ES-I3 (cell line): ENCODE measurements around the gene MYO10.

ENCODE experiments used
- H3K36me3 ChIP-seq: 2 replicates; pipeline ENCODE4 v1.6.1; 2013; ENCODE audit warnings: mild to moderate bottlenecking, low read length, control low read depth, moderate library complexity; ENCODE audit not compliant: insufficient read depth
- H3K4me1 ChIP-seq: 2 replicates; pipeline ENCODE4 v1.6.1; 2013; ENCODE audit warnings: mild to moderate bottlenecking, control low read depth, low read length; ENCODE audit not compliant: insufficient read depth
- H3K9ac ChIP-seq: 2 replicates; pipeline ENCODE4 v1.6.1; 2013; ENCODE audit warnings: low read depth, mild to moderate bottlenecking, low read length, moderate library complexity
- H3K9me3 ChIP-seq: 2 replicates; pipeline ENCODE4 v1.6.1; 2013; ENCODE audit warnings: mild to moderate bottlenecking, low read length, moderate library complexity; ENCODE audit not compliant: control insufficient read depth, insufficient read depth

The MYO10 gene

GRCh38 chr5:16618138-16618897 is 317.8 kb downstream of the MYO10 start:
- Histone ChIP-seq H3K9me3 (no peaks in the 10 kb centered on the region), H3K9ac (no peak overlapping the region), H3K4me1 (peaks cover 7% of the 10 kb centered on the region), H3K36me3 (no peaks in the 10 kb centered on the region)

GRCh38 chr5:16617274-16617968 is 318.7 kb downstream of the MYO10 start:
- Histone ChIP-seq H3K9me3 (no peaks in the 10 kb centered on the region), H3K9ac (peak overlapping the region; percentile 80), H3K4me1 (peaks cover 7% of the 10 kb centered on the region), H3K36me3 (no peaks in the 10 kb centered on the region)

- Histone ChIP-seq H3K4me1 (peaks cover 7% of the 10 kb centered on the region), H3K36me3 (no peaks in the 10 kb centered on the region), H3K9ac (peak within 1 kb of the TSS; percentile 80)
Measured at GRCh38 chr5:16616536-16617273, 319.4 kb downstream of the MYO10 start, which contains the start of gene RETREG1. RETREG1 (minus strand) TSS chr5:16616997; CDS start chr5:16616971, 26 bp downstream.

GRCh38 chr5:16615741-16616535 is 320.1 kb downstream of the MYO10 start:
- Histone ChIP-seq H3K9me3 (no peaks in the 10 kb centered on the region), H3K4me1 (peaks cover 7% of the 10 kb centered on the region), H3K9ac (peak overlapping the region; percentile 80), H3K36me3 (no peaks in the 10 kb centered on the region)

More at GRCh38 chr5:16616536-16617273, 319.4 kb downstream of the MYO10 start, which contains the start of gene RETREG1:
- no peaks in the 10 kb centered on the region for H3K9me3 ChIP-seq

- Histone ChIP-seq H3K9ac (no peak overlapping the region), H3K9me3 (no peaks in the 10 kb centered on the region), H3K4me1 (peaks cover 7% of the 10 kb centered on the region; the same call in 1 of the 2 replicates)
Measured at GRCh38 chr5:16612007-16612406, 324.1 kb downstream of the MYO10 start.

More at GRCh38 chr5:16612007-16612406, 324.1 kb downstream of the MYO10 start:
- H3K36me3 ChIP-seq = no peaks in the 10 kb centered on the region; the same call in 1 of the 2 replicates
